HUES64 (cell line): ENCODE results near the gene U2AF1L4.

ENCODE experiments used
- H3K27ac ChIP-seq: 2 replicates; pipeline ENCODE4 v1.7.0; 2013; ENCODE audit warnings: low read depth, low read length, inconsistent platforms
- H3K27me3 ChIP-seq: 2 replicates; pipeline ENCODE4 v1.6.1; 2013; ENCODE audit warnings: mild to moderate bottlenecking, low read length; ENCODE audit not compliant: insufficient read depth
- H3K36me3 ChIP-seq: 2 replicates; pipeline ENCODE4 v1.6.1; 2013; ENCODE audit warnings: mild to moderate bottlenecking, low read length; ENCODE audit not compliant: insufficient read depth
- H3K4me1 ChIP-seq: 2 replicates; pipeline ENCODE4 v1.6.1; 2013; ENCODE audit warnings: mild to moderate bottlenecking, low read length, moderate library complexity; ENCODE audit not compliant: insufficient read depth
- H3K4me3 ChIP-seq: 2 replicates; pipeline ENCODE4 v1.5.1; 2013; ENCODE audit warnings: mild to moderate bottlenecking, low read length, moderate library complexity
- H3K9ac ChIP-seq: 2 replicates; pipeline ENCODE4 v1.6.1; 2013; ENCODE audit warnings: mild to moderate bottlenecking, low read depth, low read length
- H3K9me3 ChIP-seq: 2 replicates; pipeline ENCODE4 v1.6.1; 2013; ENCODE audit warnings: low read depth, low read length; ENCODE audit not compliant: insufficient read depth
- WGBS: fragments of 150-250, 120-280 bp; methylation state at CpG from one replicate; pipeline ENCODE4 v1.1.7; 2013; ENCODE audit warnings: missing lambda C conversion rate; 5-methylcytosine and 5-hydroxymethylcytosine counted together

U2AF1L4 gene

DNA sequence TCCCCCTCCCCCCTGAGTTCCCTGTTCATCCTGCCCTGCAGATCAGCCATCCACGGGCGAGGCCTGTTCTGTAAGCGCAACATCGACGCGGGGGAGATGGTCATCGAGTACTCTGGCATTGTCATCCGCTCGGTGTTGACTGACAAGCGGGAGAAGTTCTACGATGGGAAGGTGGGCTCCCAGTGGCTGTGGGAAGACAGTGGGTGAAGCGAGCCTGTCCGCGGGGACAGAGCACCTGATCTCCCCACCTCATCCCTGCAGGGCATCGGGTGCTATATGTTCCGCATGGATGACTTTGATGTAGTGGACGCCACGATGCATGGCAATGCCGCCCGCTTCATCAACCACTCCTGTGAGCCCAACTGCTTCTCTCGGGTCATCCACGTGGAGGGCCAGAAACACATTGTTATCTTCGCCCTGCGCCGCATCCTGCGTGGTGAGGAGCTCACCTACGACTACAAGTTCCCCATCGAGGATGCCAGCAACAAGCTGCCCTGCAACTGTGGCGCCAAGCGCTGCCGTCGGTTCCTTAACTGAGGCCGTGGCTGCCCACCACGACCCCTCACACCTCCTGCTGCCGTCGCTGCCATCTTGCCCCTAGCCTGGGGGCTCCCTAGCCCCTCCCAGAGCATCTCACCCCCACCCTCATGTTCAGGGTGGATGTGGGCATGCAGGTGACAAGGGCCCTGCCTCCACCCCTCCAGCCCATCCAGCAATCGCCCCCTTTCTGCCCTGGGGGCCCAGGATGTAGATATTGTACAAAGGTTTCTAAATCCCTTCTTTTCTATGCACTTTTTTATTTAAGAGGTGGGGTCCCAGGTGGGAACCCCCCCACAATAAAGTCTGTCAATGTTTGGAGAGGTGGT is 7.0 kb downstream of the U2AF1L4 start:
- H3K4me3 ChIP-seq: no peak overlapping the region
- H3K36me3 ChIP-seq: peaks cover 59% of the 10 kb centered on the region
- H3K27me3 ChIP-seq: no peaks in the 10 kb centered on the region
- WGBS: 96% methylated on average over 36 of the region's 37 CpGs
- H3K9ac ChIP-seq: no peak overlapping the region
- no peaks in the 10 kb centered on the region for H3K9me3 ChIP-seq
- H3K27ac ChIP-seq: no peak overlapping the region
- H3K4me1 ChIP-seq: no peaks in the 10 kb centered on the region

DNA sequence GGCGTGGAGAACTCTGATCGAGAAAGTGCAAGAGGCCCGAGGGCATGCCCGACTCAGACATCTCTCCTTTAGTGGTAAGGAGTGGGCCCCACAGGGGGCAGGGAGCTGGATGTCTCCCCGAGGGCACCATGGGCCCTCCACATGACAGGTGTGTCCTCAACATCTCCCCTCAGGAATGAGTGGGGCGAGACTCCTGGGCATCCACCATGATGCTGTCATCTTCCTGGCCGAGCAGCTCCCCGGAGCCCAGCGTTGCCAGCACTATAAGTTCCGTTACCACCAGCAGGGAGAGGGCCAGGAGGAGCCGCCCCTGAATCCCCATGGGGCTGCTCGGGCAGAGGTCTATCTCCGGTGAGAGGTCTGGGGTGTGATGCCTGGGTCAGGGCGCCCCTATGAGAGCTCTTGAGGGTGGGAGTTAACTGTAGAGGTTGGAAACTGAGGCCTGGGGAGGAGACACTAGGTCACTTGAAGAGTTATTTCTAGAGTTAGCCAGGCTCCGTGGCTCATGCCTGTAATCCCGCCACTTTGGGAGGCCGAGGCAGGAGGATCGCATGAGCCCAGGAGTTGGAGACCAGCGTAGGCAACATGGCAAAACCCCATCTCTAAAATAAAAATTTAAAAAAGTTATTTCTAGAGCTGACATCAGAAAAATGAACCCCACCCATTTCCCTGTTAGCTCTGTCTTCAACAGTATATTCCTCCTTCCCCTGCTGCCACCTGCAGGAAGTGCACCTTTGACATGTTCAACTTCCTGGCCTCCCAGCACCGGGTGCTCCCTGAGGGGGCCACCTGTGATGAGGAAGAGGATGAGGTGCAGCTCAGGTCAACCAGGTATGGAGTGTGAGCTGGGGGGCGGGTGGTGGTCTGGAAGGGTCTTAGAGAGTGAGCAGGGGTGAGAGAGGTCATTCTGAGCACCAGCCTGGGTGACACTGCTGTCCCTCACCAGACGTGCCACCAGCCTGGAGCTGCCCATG is 8.0 kb downstream of the U2AF1L4 start:
- Histone ChIP-seq H3K9me3 (no peaks in the 10 kb centered on the region), H3K36me3 (peaks cover 58% of the 10 kb centered on the region), H3K27me3 (no peaks in the 10 kb centered on the region), H3K9ac (no peak overlapping the region), H3K27ac (no peak overlapping the region), H3K4me1 (no peaks in the 10 kb centered on the region), H3K4me3 (no peak overlapping the region)
- WGBS: 93% methylated on average over 21 of the region's 22 CpGs

GRCh38 chr19:35734889-35735288 is 10.3 kb downstream of the U2AF1L4 start:
- Histone ChIP-seq H3K4me1 (no peaks in the 10 kb centered on the region), H3K9me3 (no peaks in the 10 kb centered on the region), H3K27me3 (no peaks in the 10 kb centered on the region), H3K36me3 (peaks cover 78% of the 10 kb centered on the region), H3K9ac (no peak overlapping the region), H3K4me3 (no peak overlapping the region), H3K27ac (no peak overlapping the region)
- WGBS: 96% methylated on average over 5 of the region's 5 CpGs

DNA sequence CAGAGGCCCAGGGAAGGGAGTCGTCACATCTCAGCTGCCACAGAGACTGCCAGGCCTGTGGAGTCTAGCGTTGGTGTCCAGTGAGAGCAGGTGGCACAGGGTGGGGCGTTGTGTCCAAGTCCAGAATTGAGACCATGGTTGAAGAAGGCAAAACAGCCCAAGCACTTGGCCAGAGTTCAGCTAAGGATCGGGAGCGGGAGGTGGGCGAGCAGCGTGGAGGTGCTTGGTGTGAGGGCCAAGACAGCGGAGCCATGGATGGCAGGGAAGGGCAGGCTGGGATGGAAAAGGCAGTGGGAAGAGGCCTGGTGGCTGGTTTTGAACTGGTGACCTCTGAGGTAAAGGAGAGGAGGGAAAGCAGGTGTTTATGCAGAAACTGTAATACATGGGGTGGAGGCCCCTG is 10.9 kb downstream of the U2AF1L4 start:
- Histone ChIP-seq H3K27me3 (no peaks in the 10 kb centered on the region), H3K4me3 (no peak overlapping the region), H3K36me3 (peaks cover 84% of the 10 kb centered on the region), H3K4me1 (no peaks in the 10 kb centered on the region), H3K9me3 (no peaks in the 10 kb centered on the region), H3K27ac (no peak overlapping the region), H3K9ac (no peak overlapping the region)
- 94% methylated on average over 8 of the region's 8 CpGs for WGBS

DNA sequence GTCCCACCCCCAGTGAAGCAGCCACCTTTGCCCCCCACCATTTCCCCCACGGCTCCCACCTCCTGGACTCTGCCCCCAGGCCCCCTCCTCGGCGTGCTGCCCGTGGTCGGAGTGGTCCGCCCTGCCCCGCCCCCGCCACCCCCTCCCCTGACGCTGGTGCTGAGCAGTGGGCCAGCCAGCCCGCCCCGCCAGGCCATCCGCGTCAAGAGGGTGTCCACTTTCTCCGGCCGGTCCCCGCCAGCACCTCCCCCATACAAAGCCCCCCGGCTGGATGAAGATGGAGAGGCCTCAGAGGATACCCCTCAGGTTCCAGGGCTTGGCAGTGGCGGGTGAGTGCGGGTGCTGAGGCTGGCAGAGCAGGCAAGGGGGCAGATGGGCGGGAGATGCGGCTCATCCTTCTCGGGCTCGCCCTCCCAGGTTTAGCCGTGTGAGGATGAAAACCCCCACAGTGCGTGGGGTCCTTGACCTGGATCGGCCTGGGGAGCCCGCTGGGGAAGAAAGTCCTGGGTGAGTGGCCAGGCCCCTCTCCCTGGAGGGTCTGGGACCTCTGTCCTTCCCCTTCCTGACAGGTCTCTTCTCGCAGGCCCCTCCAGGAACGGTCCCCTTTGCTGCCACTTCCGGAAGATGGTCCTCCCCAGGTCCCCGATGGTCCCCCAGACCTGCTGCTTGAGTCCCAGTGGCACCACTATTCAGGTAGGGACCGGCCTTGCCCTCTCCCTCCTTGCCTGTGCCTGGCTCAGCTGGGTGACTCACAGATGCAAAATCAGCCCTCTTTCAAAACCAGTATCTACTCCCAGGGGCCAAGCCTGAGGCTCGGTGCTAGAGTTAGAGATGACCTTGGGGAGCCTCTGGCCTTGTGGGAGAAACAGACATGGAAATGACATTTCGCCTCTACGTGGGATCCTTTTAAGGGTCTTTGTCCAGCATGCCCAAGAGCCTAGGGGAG is 11.8 kb downstream of the U2AF1L4 start:
- no peaks in the 10 kb centered on the region for H3K9me3 ChIP-seq
- H3K27ac ChIP-seq: no peak overlapping the region
- no peaks in the 10 kb centered on the region for H3K4me1 ChIP-seq
- no peaks in the 10 kb centered on the region for H3K27me3 ChIP-seq
- no peak overlapping the region for H3K9ac ChIP-seq
- WGBS: 92% methylated on average over 32 of the region's 35 CpGs
- peaks cover 85% of the 10 kb centered on the region for H3K36me3 ChIP-seq
- H3K4me3 ChIP-seq: no peak overlapping the region

DNA sequence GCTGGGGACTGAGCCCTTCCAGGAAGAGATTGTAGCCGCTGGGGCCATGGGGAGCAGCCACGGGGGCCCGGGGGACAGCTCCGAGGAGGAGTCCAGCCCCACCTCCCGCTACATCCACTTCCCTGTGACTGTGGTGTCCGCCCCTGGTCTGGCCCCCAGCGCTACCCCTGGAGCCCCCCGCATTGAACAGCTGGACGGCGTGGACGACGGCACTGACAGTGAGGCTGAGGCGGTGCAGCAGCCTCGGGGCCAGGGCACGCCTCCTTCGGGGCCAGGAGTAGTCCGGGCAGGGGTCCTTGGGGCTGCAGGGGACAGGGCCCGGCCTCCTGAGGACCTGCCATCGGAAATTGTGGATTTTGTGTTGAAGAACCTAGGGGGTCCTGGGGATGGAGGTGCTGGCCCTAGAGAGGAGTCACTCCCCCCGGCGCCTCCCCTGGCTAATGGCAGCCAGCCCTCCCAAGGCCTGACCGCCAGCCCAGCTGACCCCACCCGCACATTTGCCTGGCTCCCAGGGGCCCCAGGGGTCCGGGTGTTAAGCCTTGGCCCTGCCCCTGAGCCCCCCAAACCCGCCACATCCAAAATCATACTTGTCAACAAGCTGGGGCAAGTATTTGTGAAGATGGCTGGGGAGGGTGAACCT is 12.6 kb downstream of the U2AF1L4 start:
- no peaks in the 10 kb centered on the region for H3K27me3 ChIP-seq
- no peaks in the 10 kb centered on the region for H3K9me3 ChIP-seq
- peaks cover 85% of the 10 kb centered on the region for H3K36me3 ChIP-seq
- H3K27ac ChIP-seq: no peak overlapping the region
- no peak overlapping the region for H3K9ac ChIP-seq
- H3K4me3 ChIP-seq: no peak overlapping the region
- no peaks in the 10 kb centered on the region for H3K4me1 ChIP-seq
- WGBS: 97% methylated on average over 25 of the region's 25 CpGs

GRCh38 chr19:35731779-35732405 is 13.3 kb downstream of the U2AF1L4 start:
- Histone ChIP-seq H3K9me3 (no peaks in the 10 kb centered on the region), H3K4me1 (no peaks in the 10 kb centered on the region), H3K27me3 (no peaks in the 10 kb centered on the region), H3K4me3 (no peak overlapping the region), H3K27ac (no peak overlapping the region), H3K36me3 (peaks cover 89% of the 10 kb centered on the region), H3K9ac (no peak overlapping the region)
- 91% methylated on average over 18 of the region's 21 CpGs for WGBS

DNA sequence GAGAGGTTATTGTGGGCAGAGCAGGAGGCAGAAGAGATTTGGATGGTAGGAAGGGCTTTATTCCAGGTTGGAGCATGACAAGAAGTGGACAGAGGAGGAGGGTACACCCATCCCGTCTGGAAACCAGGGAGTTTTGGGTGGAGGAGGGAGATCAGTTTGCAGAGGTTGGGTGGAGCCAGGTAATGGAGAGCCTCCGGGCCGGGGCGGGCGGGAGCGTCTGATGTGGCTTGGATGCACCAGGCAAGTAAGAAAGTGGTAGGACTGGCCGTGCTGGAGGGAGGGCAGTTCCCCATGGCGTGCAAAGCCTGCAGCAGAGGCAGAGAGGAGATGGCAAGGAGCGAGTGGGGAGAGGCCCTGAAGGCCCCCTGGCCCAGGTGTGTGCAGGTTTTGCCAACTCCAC is 13.9 kb downstream of the U2AF1L4 start:
- Histone ChIP-seq H3K4me3 (no peak overlapping the region), H3K27ac (no peak overlapping the region), H3K9me3 (no peaks in the 10 kb centered on the region), H3K36me3 (peaks cover 87% of the 10 kb centered on the region), H3K4me1 (no peaks in the 10 kb centered on the region), H3K9ac (no peak overlapping the region), H3K27me3 (no peaks in the 10 kb centered on the region)
- WGBS: 88% methylated on average over 9 of the region's 9 CpGs

GRCh38 chr19:35730326-35730725 is 14.9 kb downstream of the U2AF1L4 start:
- Histone ChIP-seq H3K36me3 (peaks cover 89% of the 10 kb centered on the region), H3K27ac (no peak overlapping the region), H3K4me3 (no peak overlapping the region), H3K27me3 (no peaks in the 10 kb centered on the region), H3K4me1 (no peaks in the 10 kb centered on the region), H3K9ac (no peak overlapping the region), H3K9me3 (no peaks in the 10 kb centered on the region)
- 95% methylated on average over 18 of the region's 18 CpGs for WGBS

- H3K27ac ChIP-seq: no peak overlapping the region
- H3K27me3 ChIP-seq: no peaks in the 10 kb centered on the region
- peaks cover 90% of the 10 kb centered on the region for H3K36me3 ChIP-seq
- H3K9ac ChIP-seq: no peak overlapping the region
- no peaks in the 10 kb centered on the region for H3K9me3 ChIP-seq
- H3K4me3 ChIP-seq: no peak overlapping the region
- WGBS: 95% methylated on average over 11 of the region's 11 CpGs
- no peaks in the 10 kb centered on the region for H3K4me1 ChIP-seq
These were observed 15.5 kb downstream of the U2AF1L4 start for GRCh38 chr19:35729763-35730162.
